ENCODE data around the gene ZFYVE26. TPM values are rescaled to one million over a fixed set of nuclear protein-coding genes. Genes with fewer than 3 reads are reported as not detected.

ZFYVE26 gene
- total RNA-seq, 1 experiment from 2014 or later: 19.9 TPM

DNA sequence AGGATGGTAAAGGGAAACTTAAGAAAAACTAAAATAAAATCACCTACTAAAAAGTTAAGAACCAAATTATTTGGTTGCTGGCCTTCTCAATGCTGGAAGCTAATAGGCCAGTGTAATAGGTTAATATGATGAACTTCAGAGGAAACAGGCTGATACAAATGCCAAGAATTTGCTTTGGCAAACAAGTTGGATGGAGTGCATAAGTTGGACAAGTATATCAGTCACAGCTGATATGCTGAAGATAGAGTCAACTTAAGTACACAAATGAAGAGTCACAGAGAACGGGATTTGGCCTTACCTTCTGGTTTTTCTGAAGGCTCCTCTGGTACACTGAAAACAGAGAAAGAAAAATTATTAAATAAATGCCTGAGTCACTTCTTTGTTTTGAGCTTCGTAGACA, 48.2 kb downstream of the ZFYVE26 start:
- no peak overlapping the region for H3K14ac ChIP-seq (ENCODE audit: insufficient read depth, low read length)

More for the DNA sequence above, 48.2 kb downstream of the ZFYVE26 start:
- Histone ChIP-seq H4K5ac (ENCODE audit: insufficient read length, low read depth, low read length) (no peak overlapping the region), H3K4me1 (ENCODE audit: insufficient read depth, low read length) (no peaks in the 10 kb centered on the region), H3K79me1 (ENCODE audit: insufficient read depth, low read depth, low read length, poor library complexity, severe bottlenecking) (no peaks in the 10 kb centered on the region), H2BK120ac (ENCODE audit: low read depth, low read length, poor library complexity, severe bottlenecking) (no peak overlapping the region), H3K4ac (ENCODE audit: low read depth, low read length) (no peak overlapping the region), H3K23ac (ENCODE audit: insufficient read length, low read depth, low read length) (no peak overlapping the region), H3K27ac (ENCODE audit: insufficient read length, low read depth, low read length) (no peak overlapping the region), H3K18ac (ENCODE audit: insufficient read length, low read depth, low read length) (no peak overlapping the region), H3K23me2 (ENCODE audit: insufficient read length, low read depth, low read length, poor library complexity, severe bottlenecking) (no peaks in the 10 kb centered on the region), H3K79me2 (ENCODE audit: insufficient read depth, low read length) (no peaks in the 10 kb centered on the region), H2AK5ac (ENCODE audit: insufficient read length, low read length) (no peak overlapping the region), H3K27me3 (ENCODE audit: insufficient read depth, low read length) (no peaks in the 10 kb centered on the region), H4K8ac (replicated peaks; ENCODE audit: insufficient read length, low read depth, low read length) (no peak overlapping the region), H3K9me3 (ENCODE audit: control insufficient read depth, low read depth, low read length) (no peaks in the 10 kb centered on the region), H4K20me1 (ENCODE audit: control insufficient read depth, insufficient read depth, insufficient read length) (no peaks in the 10 kb centered on the region), H2AFZ (ENCODE audit: low read length) (no peak overlapping the region), H3T11ph (ENCODE audit: low read length) (no peak overlapping the region), H3K9ac (ENCODE audit: extremely low read depth, insufficient read length, low read length) (no peak overlapping the region), H3K56ac (ENCODE audit: insufficient read length, low read depth, low read length) (no peak overlapping the region), H4K91ac (ENCODE audit: insufficient read length, low read depth, low read length) (no peak overlapping the region), H2BK15ac (ENCODE audit: low read depth, low read length) (no peak overlapping the region), H2BK12ac (ENCODE audit: insufficient read length, low read depth, low read length) (no peak overlapping the region), H2BK20ac (ENCODE audit: low read depth, low read length, poor library complexity, severe bottlenecking) (no peak overlapping the region), H2BK5ac (ENCODE audit: insufficient read length, low read length) (no peak overlapping the region), H3K4me2 (ENCODE audit: insufficient read depth, insufficient read length, low read length) (no peak overlapping the region)
- H3K9me3 Mint-ChIP-seq: no peaks in the 10 kb centered on the region
- TF ChIP-seq, protein P1, sequence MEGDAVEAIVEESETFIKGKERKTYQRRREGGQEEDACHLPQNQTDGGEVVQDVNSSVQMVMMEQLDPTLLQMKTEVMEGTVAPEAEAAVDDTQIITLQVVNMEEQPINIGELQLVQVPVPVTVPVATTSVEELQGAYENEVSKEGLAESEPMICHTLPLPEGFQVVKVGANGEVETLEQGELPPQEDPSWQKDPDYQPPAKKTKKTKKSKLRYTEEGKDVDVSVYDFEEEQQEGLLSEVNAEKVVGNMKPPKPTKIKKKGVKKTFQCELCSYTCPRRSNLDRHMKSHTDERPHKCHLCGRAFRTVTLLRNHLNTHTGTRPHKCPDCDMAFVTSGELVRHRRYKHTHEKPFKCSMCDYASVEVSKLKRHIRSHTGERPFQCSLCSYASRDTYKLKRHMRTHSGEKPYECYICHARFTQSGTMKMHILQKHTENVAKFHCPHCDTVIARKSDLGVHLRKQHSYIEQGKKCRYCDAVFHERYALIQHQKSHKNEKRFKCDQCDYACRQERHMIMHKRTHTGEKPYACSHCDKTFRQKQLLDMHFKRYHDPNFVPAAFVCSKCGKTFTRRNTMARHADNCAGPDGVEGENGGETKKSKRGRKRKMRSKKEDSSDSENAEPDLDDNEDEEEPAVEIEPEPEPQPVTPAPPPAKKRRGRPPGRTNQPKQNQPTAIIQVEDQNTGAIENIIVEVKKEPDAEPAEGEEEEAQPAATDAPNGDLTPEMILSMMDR (conservative IDR thresholded peaks at IDR 0.05): no peak
- H3K4me3 Mint-ChIP-seq: no peak overlapping the region
- H3K36me3 Mint-ChIP-seq (ENCODE audit: insufficient read depth in 1 of 3, low read depth in 3 of 3): peaks cover 14 to 75% (median 74%) of the 10 kb centered on the region in 3 experiments; a peak in 6 of 7 replicates
- H3K4me1 Mint-ChIP-seq: no peaks in the 10 kb centered on the region
- WGBS (ENCODE audit: extremely low coverage, insufficient read length, low lambda C conversion rate): no CpG with 5 or more reads among the region's 2 CpGs
- DNase-seq: no peak
- no peaks in the 10 kb centered on the region for H3K27me3 Mint-ChIP-seq (ENCODE audit: low read depth)
- H3K27ac Mint-ChIP-seq: no peak overlapping the region

Data from H9 (cell line).